Keratinocyte (primary cell): ENCODE data around the gene MMRN2. TPM values are rescaled to one million over a fixed set of nuclear protein-coding genes. Genes with fewer than 3 reads are reported as not detected.
A peak's percentile ranks its signal among the peaks of the same experiment; 100 is the strongest.

Experiments used
- DNase-seq: peaks from one replicate; pipeline ENCODE4 v3.0.0-alpha.2; 2011; ENCODE audit warnings: low read depth, missing footprints, low spot score
- FAIRE-seq: peaks from 2 replicates; lab custom pipeline; 2011; peaks lifted over from hg19 to GRCh38; lab: Jason Lieb, UNC
- H2AFZ ChIP-seq: 2 replicates; pipeline ENCODE4 v1.6.0; 2012; ENCODE audit warnings: low read length, control low read depth, inconsistent platforms; ENCODE audit not compliant: control insufficient read depth
- H3K27ac ChIP-seq: 2 replicates; pipeline ENCODE4 v1.5.1; 2011; ENCODE audit warnings: low read length; ENCODE audit not compliant: control insufficient read depth, insufficient read depth
- H3K27me3 ChIP-seq: 3 replicates; pipeline ENCODE4 v1.6.0; 2011; ENCODE audit warnings: low read length; ENCODE audit not compliant: control insufficient read depth, insufficient read depth; ENCODE audit errors: extremely low read depth
- H3K36me3 ChIP-seq, 2 experiments: 2 replicates in 1 of 2; 3 replicates in 1 of 2; pipeline ENCODE4 v1.5.1; 2011; ENCODE audit warnings: low read length in 2 of 2, mild to moderate bottlenecking in 1 of 2; ENCODE audit not compliant: control insufficient read depth in 2 of 2, insufficient read depth in 2 of 2; ENCODE audit errors: extremely low read depth in 1 of 2
- H3K4me1 ChIP-seq: 3 replicates; pipeline ENCODE4 v1.5.1; 2011; ENCODE audit warnings: low read length; ENCODE audit not compliant: control insufficient read depth, insufficient read depth; ENCODE audit errors: extremely low read depth
- H3K4me2 ChIP-seq: 3 replicates; pipeline ENCODE4 v1.6.0; 2011; ENCODE audit warnings: low read depth, low read length; ENCODE audit not compliant: control insufficient read depth, insufficient read depth; ENCODE audit errors: extremely low read depth
- H3K4me3 ChIP-seq, 3 experiments: fragments of 200-600 bp in 1 of 3; sonication (generic) in 1 of 3; 2 replicates in 2 of 3; 3 replicates in 1 of 3; pipeline ENCODE4 v1.5.1; 2011 to 2016; ENCODE audit warnings: low read length in 3 of 3, mild to moderate bottlenecking in 3 of 3, control low read depth in 2 of 3, inconsistent platforms in 1 of 3, low read depth in 1 of 3, mixed read lengths in 1 of 3, mixed run types in 1 of 3, moderate library complexity in 1 of 3; ENCODE audit not compliant: control insufficient read depth in 2 of 3, insufficient read depth in 2 of 3; ENCODE audit errors: extremely low read depth in 1 of 3
- H3K79me2 ChIP-seq: 2 replicates; pipeline ENCODE4 v1.6.0; 2012; ENCODE audit warnings: low read length; ENCODE audit not compliant: control insufficient read depth, insufficient read depth
- H3K9ac ChIP-seq: 3 replicates; pipeline ENCODE4 v1.6.0; 2011; ENCODE audit warnings: low read length; ENCODE audit not compliant: control insufficient read depth, insufficient read depth; ENCODE audit errors: extremely low read depth
- H3K9me1 ChIP-seq: 3 replicates; pipeline ENCODE4 v1.6.0; 2011; ENCODE audit warnings: low read length; ENCODE audit not compliant: control insufficient read depth, insufficient read depth; ENCODE audit errors: extremely low read depth
- H3K9me3 ChIP-seq: 2 replicates; pipeline ENCODE4 v1.5.1; 2012; ENCODE audit warnings: low read depth, low read length; ENCODE audit not compliant: control insufficient read depth
- H4K20me1 ChIP-seq: 3 replicates; pipeline ENCODE4 v1.6.0; 2011; ENCODE audit warnings: low read length; ENCODE audit not compliant: control insufficient read depth, insufficient read depth; ENCODE audit errors: extremely low read depth
- EZH2 ChIP-seq: IDR thresholded peaks from one replicate; pipeline ENCODE4 v1.6.1; 2012; ENCODE audit warnings: inconsistent platforms, mild to moderate bottlenecking, low read length, moderate library complexity
- dilution Hi-C: fragments of 300-500 bp; cut with MboI; formaldehyde crosslinking; loops from one replicate; pipeline ENCODE4 v1.7.0; 2020; ENCODE audit warnings: low sequenced_read_pairs; ENCODE audit not compliant: extremely low pct_ligation_motif_present
- polyA plus RNA-seq, 5 experiments: library from polyadenylated mRNA; depleted of rRNA in 3 of 5; stranded (reverse) in 3 of 5; stranded (forward) in 1 of 5; unstranded in 1 of 5; fragments of >200 nt; gene quantifications; 1 replicate in 1 of 5; 2 replicates in 3 of 5; 3 replicates in 1 of 5; pipeline versions ENCODE4 v1.2.1 to v1.2.3, GENCODE V29; 2011 to 2012; ENCODE audit warnings: missing spikeins in 2 of 5, low read depth in 1 of 5, low replicate concordance in 1 of 5
- TF ChIP-seq, protein P1 (sequence below), 3 experiments: IDR thresholded peaks in 1 of 3; conservative IDR thresholded peaks in 1 of 3; optimal IDR thresholded peaks in 1 of 3; 2 replicates in 2 of 3; 3 replicates in 1 of 3; pipeline versions ENCODE3 to v1.5.1; 2011; ENCODE audit warnings: low read length in 3 of 3, mild to moderate bottlenecking in 3 of 3, moderate library complexity in 2 of 3, control low read depth in 1 of 3, inconsistent platforms in 1 of 3; ENCODE audit not compliant: insufficient read depth in 2 of 3; ENCODE audit errors: extremely low read depth in 1 of 3

Gene MMRN2
- polyA plus RNA-seq, 1 donor (not counting 4 experiments of a cell fraction or from before 2014, with no cell fraction given): 13.8 TPM

- Histone ChIP-seq H3K27me3 (no peaks in the 10 kb centered on the region), H3K9me1 (no peaks in the 10 kb centered on the region), H2AFZ (no peak overlapping the region), H3K4me2 (peak overlapping the region; percentile 98), H3K9me3 (no peaks in the 10 kb centered on the region), H3K4me3 (peak overlapping the region; percentile 61 to 95 (median 82)), H3K36me3 (peaks cover 0 to 1% of the 10 kb centered on the region in 2 experiments), H3K79me2 (peaks cover 22% of the 10 kb centered on the region), H3K9ac (peak overlapping the region; percentile 99), H3K4me1 (peaks cover 71% of the 10 kb centered on the region), H4K20me1 (no peaks in the 10 kb centered on the region), H3K27ac (peak overlapping the region; percentile 100)
- dilution Hi-C loops: no loop called here
- TF ChIP-seq EZH2: no peak
- TF ChIP-seq, protein P1, sequence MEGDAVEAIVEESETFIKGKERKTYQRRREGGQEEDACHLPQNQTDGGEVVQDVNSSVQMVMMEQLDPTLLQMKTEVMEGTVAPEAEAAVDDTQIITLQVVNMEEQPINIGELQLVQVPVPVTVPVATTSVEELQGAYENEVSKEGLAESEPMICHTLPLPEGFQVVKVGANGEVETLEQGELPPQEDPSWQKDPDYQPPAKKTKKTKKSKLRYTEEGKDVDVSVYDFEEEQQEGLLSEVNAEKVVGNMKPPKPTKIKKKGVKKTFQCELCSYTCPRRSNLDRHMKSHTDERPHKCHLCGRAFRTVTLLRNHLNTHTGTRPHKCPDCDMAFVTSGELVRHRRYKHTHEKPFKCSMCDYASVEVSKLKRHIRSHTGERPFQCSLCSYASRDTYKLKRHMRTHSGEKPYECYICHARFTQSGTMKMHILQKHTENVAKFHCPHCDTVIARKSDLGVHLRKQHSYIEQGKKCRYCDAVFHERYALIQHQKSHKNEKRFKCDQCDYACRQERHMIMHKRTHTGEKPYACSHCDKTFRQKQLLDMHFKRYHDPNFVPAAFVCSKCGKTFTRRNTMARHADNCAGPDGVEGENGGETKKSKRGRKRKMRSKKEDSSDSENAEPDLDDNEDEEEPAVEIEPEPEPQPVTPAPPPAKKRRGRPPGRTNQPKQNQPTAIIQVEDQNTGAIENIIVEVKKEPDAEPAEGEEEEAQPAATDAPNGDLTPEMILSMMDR (optimal IDR thresholded peaks at IDR 0.05 in 1 of 3, IDR thresholded peaks at IDR 0.05 in 1 of 3, conservative IDR thresholded peaks at IDR 0.05 in 1 of 3; ENCODE audit: extremely low read depth in 1 of 3, insufficient read depth in 2 of 3, low read length in 3 of 3): no peak
- no peak for FAIRE-seq
- DNase-seq: no peak
Observed at GRCh38 chr10:86970982-86971231, 13.5 kb upstream of the MMRN2 start.

GRCh38 chr10:86970162-86970981 lies 13.0 kb upstream of the MMRN2 start:
- Histone ChIP-seq H3K27ac (peak overlapping the region; percentile 100), H3K79me2 (peaks cover 26% of the 10 kb centered on the region), H3K9me3 (no peaks in the 10 kb centered on the region), H4K20me1 (no peaks in the 10 kb centered on the region), H3K9me1 (no peaks in the 10 kb centered on the region), H3K4me3 (peak overlapping the region; percentile 61 to 95 (median 82)), H3K4me1 (peaks cover 75% of the 10 kb centered on the region), H3K27me3 (no peaks in the 10 kb centered on the region), H2AFZ (no peak overlapping the region), H3K9ac (peak overlapping the region; percentile 99), H3K36me3 (peaks cover 2 to 6% of the 10 kb centered on the region in 2 experiments), H3K4me2 (peak overlapping the region; percentile 98)
- FAIRE-seq (peak; percentile 63), DNase-seq (no peak)
- TF ChIP-seq EZH2: no peak
- TF ChIP-seq, protein P1 (optimal IDR thresholded peaks at IDR 0.05 in 1 of 3, IDR thresholded peaks at IDR 0.05 in 1 of 3, conservative IDR thresholded peaks at IDR 0.05 in 1 of 3; ENCODE audit: extremely low read depth in 1 of 3, insufficient read depth in 2 of 3, low read length in 3 of 3): no peak
- dilution Hi-C loops: no loop called here
